Right lobe of liver (tissue), 4 donors: ENCODE data around the gene ITGA5.

Experiments
- POLR2A ChIP-seq: fragments of 450-650 bp; IDR thresholded peaks from one replicate; pipeline ENCODE4 v1.6.1; 2017; ENCODE audit warnings: antibody characterized with exemption, mild to moderate bottlenecking
- TF ChIP-seq, protein P1 (sequence below), 4 donors: fragments of 200-600 bp in 3 of 4; fragments of 450-650 bp in 1 of 4; IDR thresholded peaks; one replicate each; pipeline versions ENCODE4 v1.5.1 to v1.8.0; 2016 to 2022; ENCODE audit warnings: antibody characterized with exemption in 4 of 4, mild to moderate bottlenecking in 2 of 4
- donor health status: DM: no; HTN: no; CAD: no.
- donor health status: DM: no; HTN: no; CAD: no.
- donor health status: DM: no; HTN: yes; CAD: no.

- TF ChIP-seq, protein P1, sequence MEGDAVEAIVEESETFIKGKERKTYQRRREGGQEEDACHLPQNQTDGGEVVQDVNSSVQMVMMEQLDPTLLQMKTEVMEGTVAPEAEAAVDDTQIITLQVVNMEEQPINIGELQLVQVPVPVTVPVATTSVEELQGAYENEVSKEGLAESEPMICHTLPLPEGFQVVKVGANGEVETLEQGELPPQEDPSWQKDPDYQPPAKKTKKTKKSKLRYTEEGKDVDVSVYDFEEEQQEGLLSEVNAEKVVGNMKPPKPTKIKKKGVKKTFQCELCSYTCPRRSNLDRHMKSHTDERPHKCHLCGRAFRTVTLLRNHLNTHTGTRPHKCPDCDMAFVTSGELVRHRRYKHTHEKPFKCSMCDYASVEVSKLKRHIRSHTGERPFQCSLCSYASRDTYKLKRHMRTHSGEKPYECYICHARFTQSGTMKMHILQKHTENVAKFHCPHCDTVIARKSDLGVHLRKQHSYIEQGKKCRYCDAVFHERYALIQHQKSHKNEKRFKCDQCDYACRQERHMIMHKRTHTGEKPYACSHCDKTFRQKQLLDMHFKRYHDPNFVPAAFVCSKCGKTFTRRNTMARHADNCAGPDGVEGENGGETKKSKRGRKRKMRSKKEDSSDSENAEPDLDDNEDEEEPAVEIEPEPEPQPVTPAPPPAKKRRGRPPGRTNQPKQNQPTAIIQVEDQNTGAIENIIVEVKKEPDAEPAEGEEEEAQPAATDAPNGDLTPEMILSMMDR (IDR thresholded peaks at IDR 0.05), result no peak
- TF ChIP-seq POLR2A, result no peak
Observed at GRCh38 chr12:54448344-54448743, 29.3 kb upstream of the ITGA5 start.
